HEK293T (cell line): ENCODE results near the gene TREX2.

Experiments
- CTCF ChIA-PET: fragments of 350-600 bp; formaldehyde crosslinking; extraction: SDS; loops from one replicate; lab custom pipeline; 2021; ENCODE audit warnings: antibody characterized with exemption, inconsistent platforms; lab: Yijun Ruan, JAX
- POLR2A ChIA-PET: fragments of 350-600 bp; formaldehyde crosslinking; extraction: SDS; loops from one replicate; lab custom pipeline; 2020; ENCODE audit warnings: antibody characterized with exemption, inconsistent platforms; lab: Yijun Ruan, JAX
- DNase-seq: peaks from one replicate; pipeline ENCODE4 v3.0.0; 2012; ENCODE audit warnings: mixed read lengths; ENCODE audit errors: extremely low spot score
- ARNT ChIP-seq: fragments of 450-650 bp; IDR thresholded peaks from 2 replicates; pipeline ENCODE4 v1.6.1; 2017; ENCODE audit warnings: mild to moderate bottlenecking
- BHLHE40 ChIP-seq: fragments of 450-650 bp; IDR thresholded peaks from 2 replicates; pipeline ENCODE4 v1.6.1; 2016; ENCODE audit warnings: mild to moderate bottlenecking, moderate library complexity, borderline replicate concordance
- CTBP1 ChIP-seq: fragments of 450-650 bp; IDR thresholded peaks from 2 replicates; pipeline ENCODE4 v1.6.1; 2016; ENCODE audit warnings: borderline replicate concordance
- ELF4 ChIP-seq: fragments of 450-650 bp; IDR thresholded peaks from 2 replicates; pipeline ENCODE4 v1.6.1; 2017; ENCODE audit warnings: antibody characterized with exemption
- FOXA1 ChIP-seq: fragments of 450-650 bp; IDR thresholded peaks from 2 replicates; pipeline ENCODE4 v1.6.1; 2016; ENCODE audit warnings: mild to moderate bottlenecking
- FOXK2 ChIP-seq: fragments of 450-650 bp; IDR thresholded peaks from 2 replicates; pipeline ENCODE4 v1.6.1; 2016; ENCODE audit warnings: mild to moderate bottlenecking
- FOXM1 ChIP-seq: fragments of 450-650 bp; IDR thresholded peaks from 2 replicates; pipeline ENCODE4 v1.6.1; 2017; ENCODE audit warnings: mild to moderate bottlenecking, borderline replicate concordance
- HDGF ChIP-seq: fragments of 450-650 bp; IDR thresholded peaks from 2 replicates; pipeline ENCODE4 v1.6.1; 2017; ENCODE audit warnings: antibody characterized with exemption, borderline replicate concordance
- L3MBTL2 ChIP-seq: fragments of 450-650 bp; conservative IDR thresholded peaks from 2 replicates; pipeline ENCODE4 v1.6.1; 2016; ENCODE audit warnings: mild to moderate bottlenecking
- LEF1 ChIP-seq: fragments of 450-650 bp; IDR thresholded peaks from 2 replicates; pipeline ENCODE4 v1.6.1; 2017; ENCODE audit warnings: mild to moderate bottlenecking, borderline replicate concordance
- NFRKB ChIP-seq: fragments of 450-650 bp; IDR thresholded peaks from 2 replicates; pipeline ENCODE4 v1.6.1; 2016; ENCODE audit warnings: mild to moderate bottlenecking, moderate library complexity
- SP1 ChIP-seq: fragments of 450-650 bp; IDR thresholded peaks from 2 replicates; pipeline ENCODE4 v1.6.1; 2017
- SUZ12 ChIP-seq: fragments of 450-650 bp; IDR thresholded peaks from 2 replicates; pipeline ENCODE4 v1.6.1; 2016; ENCODE audit warnings: mild to moderate bottlenecking
- TARDBP ChIP-seq: fragments of 450-650 bp; IDR thresholded peaks from 2 replicates; pipeline ENCODE4 v1.6.1; 2016
- ZNF384 ChIP-seq: fragments of 450-650 bp; IDR thresholded peaks from 2 replicates; pipeline ENCODE4 v1.6.1; 2016
- TF ChIP-seq, protein P1 (sequence below): fragments of 450-650 bp; IDR thresholded peaks from 2 replicates; pipeline ENCODE4 v1.6.1; 2016

TREX2 gene

DNA sequence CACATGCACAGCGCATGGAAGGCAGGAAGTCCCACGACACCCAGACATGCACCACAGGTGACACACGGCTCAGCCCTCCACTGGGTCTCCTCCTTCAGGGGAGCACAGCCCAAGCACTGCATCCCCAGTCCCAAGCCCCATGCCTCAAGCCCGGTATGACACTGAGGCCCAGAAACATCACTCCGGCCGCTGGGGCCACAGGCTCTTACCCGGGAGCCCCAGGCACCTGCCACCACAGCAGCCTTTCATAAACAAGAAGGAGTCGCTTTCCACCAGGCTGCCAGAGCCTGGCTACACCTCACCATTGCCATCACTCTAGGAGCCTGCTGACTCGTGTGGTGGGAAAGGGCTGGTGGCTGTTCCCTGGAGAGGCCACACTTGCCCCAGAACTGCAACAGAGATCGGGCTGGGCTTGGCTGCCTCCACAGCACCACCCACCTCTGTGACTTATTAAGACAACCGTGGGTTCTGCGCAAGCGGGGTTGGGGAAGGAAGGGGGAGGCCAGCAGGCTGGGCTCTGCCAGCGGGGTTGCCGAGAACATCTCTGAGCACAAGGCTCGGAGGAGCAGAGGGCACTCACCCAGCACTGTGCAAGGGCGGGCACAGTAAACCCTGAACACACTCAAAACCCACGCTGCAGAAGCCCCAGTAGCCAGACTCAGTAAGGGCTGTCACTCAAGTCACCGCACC, 20.0 kb upstream of the TREX2 start:
- ChIA-PET CTCF (no interaction called here), POLR2A (no interaction called here)
- DNase-seq = no peak
- TF ChIP-seq SP1 (no peak), L3MBTL2 (no peak), BHLHE40 (no peak), ARNT (no peak), HDGF (no peak), CTBP1 (no peak), ELF4 (no peak), ZNF384 (no peak), LEF1 (no peak), NFRKB (no peak), FOXK2 (no peak), FOXM1 (no peak)

DNA sequence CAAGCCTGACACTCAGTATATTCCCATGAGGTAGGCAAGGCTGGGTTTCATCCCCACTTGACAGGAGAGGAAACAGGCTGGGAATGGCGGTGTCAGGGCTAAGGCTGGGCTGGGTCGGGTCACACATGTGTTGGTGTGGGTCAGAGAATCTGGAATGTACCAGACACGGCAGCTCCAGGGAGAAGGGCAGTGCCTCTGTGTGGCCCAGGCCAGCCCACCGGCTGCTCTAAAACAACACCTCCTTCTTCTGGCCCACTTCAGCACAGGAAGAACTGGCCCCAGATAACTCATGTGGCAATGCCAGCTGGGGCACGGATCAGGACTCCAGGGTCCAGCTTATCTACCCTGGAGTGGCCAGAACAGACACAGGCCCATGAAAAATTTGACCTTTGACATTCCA, 18.3 kb upstream of the TREX2 start:
- CTCF ChIA-PET = no interaction called here
- no peak for TF ChIP-seq LEF1
- no peak for DNase-seq
- POLR2A ChIA-PET = no interaction called here

DNA sequence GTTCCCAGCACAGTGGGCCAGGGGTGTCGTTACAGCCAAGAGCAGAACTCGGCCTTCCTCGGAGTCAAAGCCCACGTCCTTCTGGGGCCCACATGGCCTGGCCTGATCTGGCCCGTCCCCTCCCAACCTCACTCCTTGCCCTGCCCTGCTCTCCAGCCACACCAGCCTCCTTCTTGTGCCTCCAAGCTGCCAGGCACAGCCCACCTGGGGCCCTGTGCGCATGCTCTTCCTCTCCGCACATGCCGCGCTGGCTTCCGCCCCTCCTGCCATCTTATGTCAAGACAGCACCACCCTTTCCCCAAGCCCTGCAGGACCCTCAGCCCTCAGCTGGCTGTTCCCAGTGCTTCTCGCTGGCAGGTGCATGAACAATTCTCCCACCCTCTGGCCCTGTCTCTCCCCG, 17.7 kb upstream of the TREX2 start:
- CTCF ChIA-PET = no interaction called here
- DNase-seq = no peak

DNA sequence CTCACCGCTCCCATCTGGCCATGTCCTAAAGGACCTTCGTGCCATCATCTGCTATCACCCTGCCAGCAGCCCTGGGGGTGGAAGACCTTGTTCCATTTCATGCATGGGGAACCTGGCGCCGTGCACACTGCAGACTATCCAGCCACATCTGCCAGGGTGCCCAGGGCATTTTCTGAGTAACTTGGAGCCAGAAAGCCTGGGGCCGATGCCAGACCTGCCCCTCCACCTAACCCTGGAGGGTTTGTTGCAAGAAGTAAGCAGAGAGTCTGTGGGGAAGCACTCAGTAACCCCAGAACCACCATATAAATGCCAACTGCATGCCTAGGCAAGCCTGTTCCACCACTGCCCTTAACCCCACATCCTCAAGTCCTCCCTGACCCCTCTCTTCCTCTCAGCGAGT, 17.2 kb upstream of the TREX2 start:
- ChIA-PET POLR2A (no interaction called here), CTCF (no interaction called here)
- TF ChIP-seq LEF1 (no peak), L3MBTL2 (no peak), ELF4 (no peak), TARDBP (no peak), NFRKB (no peak), SUZ12 (no peak)
- TF ChIP-seq, protein P1, sequence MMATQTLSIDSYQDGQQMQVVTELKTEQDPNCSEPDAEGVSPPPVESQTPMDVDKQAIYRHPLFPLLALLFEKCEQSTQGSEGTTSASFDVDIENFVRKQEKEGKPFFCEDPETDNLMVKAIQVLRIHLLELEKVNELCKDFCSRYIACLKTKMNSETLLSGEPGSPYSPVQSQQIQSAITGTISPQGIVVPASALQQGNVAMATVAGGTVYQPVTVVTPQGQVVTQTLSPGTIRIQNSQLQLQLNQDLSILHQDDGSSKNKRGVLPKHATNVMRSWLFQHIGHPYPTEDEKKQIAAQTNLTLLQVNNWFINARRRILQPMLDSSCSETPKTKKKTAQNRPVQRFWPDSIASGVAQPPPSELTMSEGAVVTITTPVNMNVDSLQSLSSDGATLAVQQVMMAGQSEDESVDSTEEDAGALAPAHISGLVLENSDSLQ = no peak
- DNase-seq = no peak

More for the DNA sequence above, 17.7 kb upstream of the TREX2 start:
- POLR2A ChIA-PET = no interaction called here
- no peak for TF ChIP-seq CTBP1
- no peak for TF ChIP-seq LEF1
- no peak for TF ChIP-seq FOXM1
- no peak for TF ChIP-seq L3MBTL2
- TF ChIP-seq NFRKB = no peak
- TF ChIP-seq SUZ12 = no peak
- no peak for TF ChIP-seq BHLHE40
- no peak for TF ChIP-seq ELF4
- no peak for TF ChIP-seq ZNF384
- no peak for TF ChIP-seq HDGF
- TF ChIP-seq SP1 = no peak
- TF ChIP-seq FOXK2 = no peak
- no peak for TF ChIP-seq FOXA1

DNA sequence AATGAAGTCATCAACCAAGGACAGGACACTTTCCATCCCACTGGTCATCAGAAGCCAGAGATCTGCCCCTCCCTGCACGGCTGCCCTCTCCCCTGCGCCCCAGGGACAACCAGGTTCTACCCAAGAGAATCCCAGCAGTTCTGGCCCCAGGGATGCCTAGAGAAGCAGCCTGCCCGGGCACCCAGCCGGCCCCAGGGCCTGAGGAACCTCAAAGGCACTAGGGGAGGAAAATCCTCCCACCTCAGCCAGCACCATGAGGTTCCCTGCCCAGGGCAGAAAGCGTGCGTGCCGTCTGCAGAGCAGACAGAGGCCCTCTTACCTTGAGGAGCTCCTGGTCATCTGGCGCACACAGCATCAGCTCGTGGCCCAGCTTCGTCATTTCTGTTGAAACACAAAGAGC, 16.4 kb upstream of the TREX2 start:
- no peak for TF ChIP-seq HDGF
- TF ChIP-seq NFRKB = no peak
- TF ChIP-seq TARDBP = no peak
- TF ChIP-seq BHLHE40 = no peak
- TF ChIP-seq SP1 = no peak
- no peak for TF ChIP-seq ELF4
- TF ChIP-seq ARNT = no peak
- no peak for TF ChIP-seq L3MBTL2
- no peak for TF ChIP-seq LEF1
- no peak for TF ChIP-seq SUZ12
- no peak for TF ChIP-seq FOXK2
- TF ChIP-seq CTBP1 = no peak
- no peak for TF ChIP-seq FOXM1
- TF ChIP-seq, protein P1 = no peak
- TF ChIP-seq ZNF384 = no peak
- TF ChIP-seq FOXA1 = no peak
- no peak for DNase-seq
- CTCF ChIA-PET = interaction anchor here (0.9 kb wide), 1 partner anchor 8 kb away, joined by 4 read pairs; the partner anchor contains the start of gene HAUS7
- POLR2A ChIA-PET = no interaction called here

DNA sequence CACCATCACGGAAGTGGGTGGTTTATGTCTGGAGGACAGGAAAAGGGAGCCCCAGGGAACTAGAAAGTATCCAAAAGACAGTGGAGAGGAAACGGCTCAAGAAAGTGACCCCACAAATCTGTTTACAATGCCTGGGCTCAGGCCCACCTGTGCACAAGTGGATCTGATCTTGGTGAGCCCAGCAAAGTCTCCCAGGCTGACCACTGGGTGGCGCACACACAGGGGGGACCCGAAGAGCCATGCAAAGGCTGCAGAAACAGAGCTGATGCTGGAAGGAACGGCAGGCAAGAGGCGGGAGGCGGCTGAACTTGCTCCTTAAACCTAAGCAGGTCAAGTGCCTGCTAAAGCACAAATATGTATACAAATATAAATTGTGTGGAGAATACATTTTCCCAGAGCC, 15.0 kb upstream of the TREX2 start:
- ChIA-PET CTCF (interaction anchor here (0.5 to 1.8 kb wide), 15 partner anchors 9 to 224 kb away, joined by 3 to 16 read pairs (median 3); partner anchors contain the start of genes HAUS7 and ZNF275), POLR2A (interaction anchor here (0.8 kb wide), 1 partner anchor 9 kb away, joined by 3 read pairs; no protein-coding TSS in a partner anchor)
- DNase-seq = peak; percentile 79
- TF ChIP-seq FOXM1 = no peak
- no peak for TF ChIP-seq SP1
- TF ChIP-seq ARNT = no peak
- TF ChIP-seq BHLHE40 = no peak
- no peak for TF ChIP-seq TARDBP
- no peak for TF ChIP-seq NFRKB
- no peak for TF ChIP-seq FOXA1
- TF ChIP-seq ZNF384 = no peak
- TF ChIP-seq SUZ12 = no peak
- TF ChIP-seq ELF4 = no peak
- TF ChIP-seq, protein P1 = no peak
- TF ChIP-seq CTBP1 = no peak
- no peak for TF ChIP-seq L3MBTL2
- TF ChIP-seq FOXK2 = no peak
- no peak for TF ChIP-seq LEF1
- no peak for TF ChIP-seq HDGF
